ENCODE results near the gene LRRC32.

The LRRC32 gene, protein sequence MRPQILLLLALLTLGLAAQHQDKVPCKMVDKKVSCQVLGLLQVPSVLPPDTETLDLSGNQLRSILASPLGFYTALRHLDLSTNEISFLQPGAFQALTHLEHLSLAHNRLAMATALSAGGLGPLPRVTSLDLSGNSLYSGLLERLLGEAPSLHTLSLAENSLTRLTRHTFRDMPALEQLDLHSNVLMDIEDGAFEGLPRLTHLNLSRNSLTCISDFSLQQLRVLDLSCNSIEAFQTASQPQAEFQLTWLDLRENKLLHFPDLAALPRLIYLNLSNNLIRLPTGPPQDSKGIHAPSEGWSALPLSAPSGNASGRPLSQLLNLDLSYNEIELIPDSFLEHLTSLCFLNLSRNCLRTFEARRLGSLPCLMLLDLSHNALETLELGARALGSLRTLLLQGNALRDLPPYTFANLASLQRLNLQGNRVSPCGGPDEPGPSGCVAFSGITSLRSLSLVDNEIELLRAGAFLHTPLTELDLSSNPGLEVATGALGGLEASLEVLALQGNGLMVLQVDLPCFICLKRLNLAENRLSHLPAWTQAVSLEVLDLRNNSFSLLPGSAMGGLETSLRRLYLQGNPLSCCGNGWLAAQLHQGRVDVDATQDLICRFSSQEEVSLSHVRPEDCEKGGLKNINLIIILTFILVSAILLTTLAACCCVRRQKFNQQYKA

DNA sequence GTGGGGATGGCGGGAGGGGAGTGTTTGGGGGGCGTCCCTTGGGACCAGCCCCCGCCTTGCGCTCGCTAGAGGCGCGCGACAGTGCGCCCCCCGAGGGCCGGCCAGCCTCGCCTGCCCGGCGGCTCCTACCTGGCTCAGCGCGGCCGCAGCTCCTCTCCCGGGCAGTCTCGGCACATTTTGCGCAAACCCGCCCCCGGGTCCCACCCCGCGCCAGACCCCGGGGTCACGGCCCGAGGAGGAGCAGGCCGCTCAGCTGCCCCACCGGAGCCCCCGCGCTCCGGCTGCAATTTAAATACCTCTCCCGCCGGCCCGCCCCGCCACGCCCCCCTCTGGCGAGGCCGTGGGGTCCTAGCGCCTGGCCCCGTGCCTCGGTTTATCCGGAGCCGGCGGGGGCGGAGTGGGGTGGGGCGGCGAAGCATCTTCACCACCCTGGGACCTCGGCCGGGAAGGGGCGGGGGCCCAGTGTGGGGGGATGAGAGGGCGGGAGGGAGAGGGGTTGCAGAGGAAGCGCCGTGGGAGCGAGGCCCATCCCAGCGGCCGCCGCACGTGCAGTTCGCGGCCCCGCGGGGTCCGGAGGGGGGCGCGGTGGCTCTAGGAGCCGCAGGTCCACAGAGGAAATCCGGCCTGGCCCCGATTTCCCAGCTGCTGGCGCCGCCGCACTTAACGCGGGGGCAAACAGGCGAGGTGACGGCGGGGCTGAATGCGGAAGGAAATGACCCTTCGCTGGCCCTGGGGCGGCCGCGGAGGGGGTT, at the start of gene LRRC32:
Gene LRRC32, minus strand, starts transcription at position 263 of the 752 bp plus-strand sequence. CDS start 4,793 bp downstream, outside the sequence.
- peak; percentile 21 for DNase-seq

DNA sequence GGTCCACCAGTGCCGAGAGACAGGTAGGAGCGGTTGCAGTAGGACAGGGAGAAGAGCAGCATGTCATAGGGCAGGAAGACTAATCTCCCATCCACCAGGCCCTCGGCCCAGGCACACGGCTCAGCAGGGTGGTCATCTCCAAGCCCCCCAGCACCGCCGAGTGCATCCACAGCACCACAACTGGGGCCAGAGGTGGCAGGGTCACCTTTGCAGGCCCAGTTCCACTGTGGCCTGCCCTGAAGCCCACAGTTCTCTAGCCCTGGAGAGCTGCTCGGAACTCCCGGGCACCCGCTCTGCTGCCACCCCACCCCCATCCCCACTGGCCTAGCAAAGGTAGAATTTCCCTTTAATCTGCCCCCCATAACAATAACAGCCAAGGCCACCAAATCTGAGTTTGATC, 49.1 kb upstream of the LRRC32 start:
- no peak for DNase-seq

DNA sequence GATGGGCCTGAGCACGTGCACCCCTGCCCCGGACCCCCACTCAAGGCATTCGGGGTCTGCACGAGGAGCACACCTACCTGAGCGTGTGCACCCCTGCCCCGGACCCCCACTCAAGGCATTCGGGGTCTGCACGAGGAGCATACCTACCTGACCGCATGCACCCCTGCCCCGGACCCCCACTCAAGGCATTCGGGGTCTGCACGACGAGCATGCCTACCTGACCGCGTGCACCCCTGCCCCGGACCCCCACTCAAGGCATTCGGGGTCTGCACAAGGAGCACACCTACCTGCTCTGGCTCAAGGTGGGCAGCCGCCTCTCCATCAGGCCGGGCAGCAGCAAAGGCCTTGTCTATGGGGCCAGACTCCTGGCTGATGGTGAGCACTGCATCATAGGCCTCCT, 48.7 kb upstream of the LRRC32 start:
- DNase-seq, result no peak

DNA sequence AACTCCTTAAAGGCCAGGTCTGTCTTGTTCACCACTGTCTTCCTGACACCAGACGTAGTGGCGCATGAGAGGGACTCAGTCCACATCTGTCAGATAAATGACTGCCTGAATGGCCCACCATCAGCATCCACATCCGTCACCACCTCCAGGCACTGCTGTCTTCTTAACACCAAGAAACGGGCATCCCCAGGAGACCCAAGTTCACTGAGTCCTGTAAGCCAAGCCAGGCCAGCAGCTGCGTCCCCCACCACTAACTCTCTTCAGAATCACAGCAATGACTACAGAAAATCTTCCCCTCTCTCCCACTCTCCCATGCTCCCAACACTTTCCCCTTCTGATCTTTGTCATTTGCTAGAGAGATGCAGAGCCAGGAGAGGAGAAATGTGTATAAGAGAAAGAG, 47.3 kb upstream of the LRRC32 start:
- DNase-seq, result no peak

DNA sequence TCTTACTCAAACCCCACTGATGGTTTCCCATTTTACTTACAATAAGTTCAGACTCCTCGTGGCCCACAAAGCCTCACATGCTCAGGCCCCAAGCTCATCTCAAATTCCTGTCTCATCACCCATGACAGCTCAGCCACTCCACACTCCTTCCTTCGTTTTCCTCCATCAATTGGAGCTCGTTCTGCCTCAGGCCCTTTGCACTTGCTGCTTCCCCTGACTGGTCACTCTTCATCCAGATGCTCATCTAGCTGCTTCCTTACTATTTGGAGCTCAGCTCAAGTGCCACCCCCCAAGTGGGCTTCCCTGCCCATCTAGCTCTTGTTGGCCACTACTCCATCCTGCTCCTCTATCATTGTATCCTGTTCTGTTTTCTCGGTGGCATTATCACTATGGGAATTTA, 46.8 kb upstream of the LRRC32 start:
- DNase-seq, result no peak

DNA sequence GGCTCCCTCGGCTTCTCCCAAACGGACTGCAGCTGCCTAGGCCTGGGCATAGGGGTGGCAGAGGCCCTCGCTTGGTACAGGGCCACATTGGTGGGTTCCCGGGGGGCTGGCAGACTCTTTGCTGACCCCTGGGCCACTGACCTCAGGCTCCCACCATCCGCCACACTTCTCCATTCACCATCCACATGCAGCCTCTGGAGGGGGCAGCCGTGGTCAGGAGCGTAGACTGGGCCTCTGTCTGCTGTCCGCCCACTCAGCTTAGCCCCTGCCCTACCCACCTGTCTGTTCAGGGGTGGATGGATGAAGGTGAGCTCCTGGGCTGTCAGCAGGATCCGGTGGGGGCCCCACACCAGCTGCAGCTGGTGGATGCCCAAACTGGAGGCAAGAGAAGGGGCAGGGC, 45.7 kb upstream of the LRRC32 start:
- DNase-seq, result no peak

DNA sequence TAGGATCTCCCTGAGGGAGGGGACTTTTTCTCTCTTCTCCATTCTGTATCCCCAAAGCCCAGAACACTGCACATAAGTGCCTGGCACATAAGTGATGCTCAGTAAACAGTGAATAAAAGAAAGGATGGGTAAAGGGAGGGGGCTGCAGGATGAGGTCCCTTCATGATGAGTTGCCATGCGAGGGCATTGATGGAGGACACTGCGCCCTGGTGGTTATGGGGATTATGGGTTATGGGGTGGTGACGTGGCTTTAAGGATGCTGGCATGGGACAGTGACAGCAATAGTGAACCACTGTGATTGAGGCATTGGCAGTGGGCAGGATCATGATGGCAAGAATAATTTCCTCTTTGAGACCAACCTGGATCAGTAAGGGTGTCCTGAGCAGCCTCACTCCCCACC, 43.9 kb upstream of the LRRC32 start:
- no peak for DNase-seq

DNA sequence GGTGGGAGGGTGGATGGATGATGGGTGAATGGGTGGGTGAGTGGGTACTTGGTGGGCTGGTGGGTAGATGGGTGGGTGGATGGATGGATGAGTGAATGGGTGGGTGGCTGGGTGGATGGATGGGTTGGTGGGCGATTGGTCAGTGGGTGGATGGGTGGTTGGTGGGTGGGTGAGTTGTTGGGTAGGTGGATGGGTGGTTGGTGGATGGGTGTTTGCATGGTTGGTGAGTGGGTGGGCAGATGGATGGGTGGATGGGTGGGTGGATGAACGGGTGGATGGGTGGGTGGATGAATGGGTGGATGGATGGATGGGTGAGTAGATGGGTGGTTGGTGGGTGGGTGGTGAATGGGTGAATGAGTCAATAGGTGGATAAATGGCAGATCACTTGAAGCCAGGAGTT, 43.0 kb upstream of the LRRC32 start:
- DNase-seq, result no peak

DNA sequence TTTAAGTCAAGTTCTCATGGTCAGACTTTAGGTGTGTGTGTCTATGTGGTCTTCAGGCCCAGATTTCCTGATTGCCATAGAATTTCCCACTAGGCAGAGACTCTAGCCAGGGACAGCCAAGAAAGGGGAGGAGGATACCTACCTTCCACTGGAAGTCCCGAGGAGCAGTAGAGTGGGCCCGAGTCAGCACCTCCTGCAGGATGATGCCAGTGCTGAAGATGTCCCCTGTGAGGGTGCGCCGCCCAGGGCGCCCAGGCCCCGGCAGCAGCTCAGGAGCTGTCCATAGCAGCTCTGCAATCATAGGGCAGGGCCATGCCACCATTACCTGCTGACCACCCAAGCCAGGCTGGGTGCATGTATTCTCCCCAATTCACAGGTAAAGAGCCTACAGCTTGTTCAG, 41.6 kb upstream of the LRRC32 start:
- no peak for DNase-seq

DNA sequence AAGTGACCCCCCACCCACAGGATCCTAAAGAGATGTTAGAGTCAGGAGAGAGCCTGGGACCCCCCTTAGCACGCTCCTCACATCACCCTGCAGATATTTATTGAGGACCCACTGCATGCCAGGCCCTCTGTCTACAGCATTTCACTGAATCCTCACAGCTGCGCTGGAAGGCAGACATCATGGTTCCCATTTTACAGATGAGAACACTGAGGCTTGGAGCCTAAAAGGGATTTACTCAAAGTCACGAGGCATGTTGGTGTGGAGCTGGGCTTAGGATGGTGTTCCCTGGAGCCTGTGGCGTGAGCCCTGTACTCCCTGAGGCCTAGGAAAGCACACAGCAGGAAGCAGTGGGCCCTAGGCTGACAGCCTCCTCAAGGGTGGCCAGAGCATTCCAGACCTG, 39.2 kb upstream of the LRRC32 start:
- DNase-seq, result no peak

DNA sequence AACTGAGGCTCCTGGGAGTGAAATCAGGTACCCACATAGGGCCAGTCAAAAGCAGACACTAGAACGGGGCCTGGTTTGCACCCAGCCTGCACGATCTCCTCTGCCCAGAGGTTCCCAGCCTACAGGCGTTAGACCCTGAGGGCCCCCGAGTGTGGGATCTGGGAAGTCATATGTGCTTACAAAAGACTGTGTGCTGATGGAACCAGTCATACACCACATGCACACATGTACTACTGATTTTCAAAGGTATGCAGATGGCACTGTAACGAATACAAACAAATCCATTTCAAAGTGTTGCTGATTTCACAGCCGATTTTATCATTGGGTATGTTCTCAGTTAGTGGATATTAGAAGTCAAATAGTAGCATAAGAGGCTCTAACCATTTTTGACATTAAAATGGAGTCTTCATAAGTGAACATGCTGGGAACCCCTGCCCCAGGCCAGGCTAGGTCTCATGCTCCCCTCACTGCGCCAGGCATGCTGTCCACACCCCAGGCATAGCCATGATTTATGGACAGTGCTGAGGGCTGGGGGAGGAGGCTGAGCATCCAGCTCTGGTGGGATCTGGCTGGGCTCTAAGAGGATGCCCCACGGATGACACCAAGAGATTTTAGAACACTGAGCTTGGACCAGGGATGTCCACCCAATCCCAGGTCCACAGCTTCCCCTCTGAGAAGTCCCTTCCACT, 38.6 kb upstream of the LRRC32 start:
- DNase-seq, result no peak

DNA sequence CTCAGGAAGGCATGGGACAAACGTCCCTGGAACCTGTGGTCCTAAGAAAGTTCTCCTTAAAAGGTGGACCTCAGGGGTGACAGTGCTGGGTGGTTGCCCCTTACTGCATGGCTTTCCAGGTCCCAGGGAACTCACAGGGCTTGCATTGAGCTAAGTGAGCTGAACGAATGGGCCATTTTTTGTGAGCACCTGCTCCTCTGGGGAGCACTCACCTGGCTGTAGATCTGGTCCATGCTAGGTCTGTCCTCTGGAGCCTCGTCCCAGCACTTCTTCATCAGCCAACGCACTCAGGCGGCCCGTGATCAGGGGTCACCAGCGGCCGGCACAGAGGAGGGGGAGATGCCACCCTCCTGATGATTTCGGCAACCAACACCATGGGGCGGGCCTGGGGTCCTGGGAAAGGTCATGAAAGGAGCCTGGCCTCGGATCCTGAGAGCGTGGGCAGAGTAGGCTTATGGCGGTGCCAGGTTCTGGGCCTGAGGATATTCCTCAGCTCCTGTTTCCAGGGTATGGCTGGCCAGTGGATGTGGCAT, 36.8 kb upstream of the LRRC32 start:
- DNase-seq, result no peak

DNA sequence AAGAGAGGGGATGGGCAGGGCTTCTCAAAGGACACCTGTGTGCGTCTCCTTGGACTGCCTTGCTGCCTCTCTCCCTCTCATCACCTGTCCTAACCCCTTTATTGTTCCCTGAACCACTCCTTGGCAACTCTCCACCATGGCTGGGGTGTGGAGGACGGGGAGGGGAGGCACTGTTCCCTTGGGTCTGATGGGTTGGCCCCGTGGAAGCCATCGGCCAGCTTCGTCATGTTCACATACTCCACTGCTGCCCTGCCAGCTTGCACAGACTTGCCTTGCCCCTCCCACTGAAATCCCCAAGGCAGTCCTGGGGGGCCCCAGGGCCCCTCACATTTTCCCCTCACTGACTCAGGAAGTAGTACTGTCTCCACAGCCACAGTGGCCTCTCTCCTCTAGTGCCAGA, 36.1 kb upstream of the LRRC32 start:
- DNase-seq, result no peak

DNA sequence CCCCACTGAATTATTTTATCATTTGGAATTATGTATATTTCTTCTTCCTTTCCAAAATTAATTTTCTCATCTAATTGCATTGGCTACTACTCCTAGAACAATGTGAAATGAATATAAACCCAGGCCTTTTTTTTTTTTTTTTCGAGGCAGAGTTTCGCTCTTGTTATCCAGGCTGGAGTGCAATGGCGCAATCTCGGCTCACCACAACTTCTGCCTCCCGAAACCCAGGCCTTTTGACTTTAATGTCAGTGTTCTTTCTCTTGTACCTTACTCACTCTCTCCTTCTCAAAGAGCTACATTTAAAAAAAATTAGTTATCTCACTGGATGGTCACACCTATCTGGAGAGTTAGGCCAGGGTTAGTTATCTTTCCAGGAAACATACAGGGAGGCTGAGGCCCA, 35.3 kb upstream of the LRRC32 start:
- no peak for DNase-seq

DNA sequence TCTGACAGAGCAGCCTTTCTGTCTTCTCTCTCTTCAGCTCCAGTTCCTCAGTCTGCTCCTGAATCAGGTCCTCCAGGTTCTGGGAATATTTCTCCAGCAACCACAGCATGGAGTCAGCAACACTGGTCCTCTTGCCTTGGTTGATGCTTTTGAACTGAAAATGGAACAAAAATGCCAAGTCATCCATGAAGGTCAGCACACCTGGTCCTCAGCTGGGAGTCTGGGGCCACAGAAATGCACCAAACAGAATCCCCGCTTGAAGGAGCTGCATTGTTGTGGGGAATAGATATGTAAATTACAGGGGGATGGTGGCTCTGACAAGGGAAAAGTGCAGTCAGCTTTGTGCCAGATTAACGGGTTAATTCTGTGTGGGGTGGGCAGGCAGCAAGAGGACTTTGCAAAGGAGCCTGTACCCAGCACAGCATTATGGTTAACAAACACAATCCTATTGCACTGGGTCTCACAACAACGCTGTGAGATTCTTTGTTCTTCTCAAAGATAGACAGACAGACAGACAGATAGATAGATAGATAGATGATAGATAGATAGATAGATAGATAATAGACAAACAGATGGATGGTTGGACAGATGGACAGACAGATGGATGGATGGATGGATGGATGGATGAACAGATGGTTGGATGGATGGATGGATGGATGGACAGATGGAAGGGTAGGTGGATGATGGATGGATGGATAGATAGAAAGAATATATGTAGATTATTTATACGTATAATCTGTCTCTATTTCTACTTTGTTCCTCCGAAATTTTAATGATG, 33.8 kb upstream of the LRRC32 start:
- DNase-seq, result no peak

DNA sequence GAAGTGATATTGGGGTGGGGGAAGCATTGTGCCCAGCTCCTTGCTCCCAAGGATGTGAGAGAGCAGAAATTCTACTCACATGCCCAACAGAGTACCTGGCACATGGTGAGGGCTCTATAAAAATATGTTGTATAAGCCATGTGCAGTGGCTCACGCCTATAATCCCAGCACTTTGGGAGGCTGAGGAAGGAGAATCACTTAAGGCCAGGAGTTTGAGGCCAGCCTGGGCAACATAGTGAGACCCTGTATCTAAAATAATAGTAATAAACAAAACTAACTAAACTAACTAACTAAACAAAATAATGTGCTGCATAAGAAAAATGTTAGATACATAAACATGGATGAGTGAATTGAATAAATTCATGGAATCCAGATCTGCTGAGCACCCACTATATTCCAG, 33.2 kb upstream of the LRRC32 start:
- DNase-seq, result no peak

DNA sequence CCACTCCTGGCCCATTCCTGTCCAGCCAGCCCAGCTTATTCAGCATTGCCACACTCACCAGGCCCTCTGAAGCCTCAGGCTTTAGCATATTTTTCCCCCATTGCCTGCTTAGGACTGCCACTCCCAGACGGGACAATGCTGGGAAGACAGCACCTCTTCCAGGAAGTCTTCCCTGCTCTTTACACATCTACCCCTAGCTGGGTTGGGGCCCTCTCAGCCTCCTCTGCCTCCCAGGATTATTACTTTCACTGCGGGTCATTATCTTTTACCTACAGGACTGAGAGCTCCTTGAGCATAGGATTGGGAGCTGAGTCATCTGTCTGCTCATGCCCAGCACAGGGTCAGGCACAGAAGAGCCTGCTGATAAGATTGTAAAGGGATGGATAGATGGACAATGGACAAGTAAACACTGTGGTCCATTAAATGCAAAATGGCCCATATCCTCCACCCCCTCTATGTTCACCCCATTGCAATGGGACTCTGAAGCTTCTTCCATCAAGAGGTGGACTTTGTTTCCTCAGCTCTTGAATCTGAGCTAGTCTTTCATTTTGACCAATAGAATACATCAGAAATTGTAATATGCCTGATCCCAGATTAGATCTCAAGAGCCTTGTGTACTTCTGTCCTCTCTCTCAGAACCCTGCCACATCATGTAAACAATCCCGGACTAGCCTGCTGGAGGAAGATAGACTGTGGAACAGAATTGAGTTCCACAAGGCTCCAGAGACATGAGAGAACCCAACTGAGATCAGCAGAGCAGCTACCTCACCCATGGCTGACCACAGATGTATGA, 32.0 kb upstream of the LRRC32 start:
- no peak for DNase-seq

DNA sequence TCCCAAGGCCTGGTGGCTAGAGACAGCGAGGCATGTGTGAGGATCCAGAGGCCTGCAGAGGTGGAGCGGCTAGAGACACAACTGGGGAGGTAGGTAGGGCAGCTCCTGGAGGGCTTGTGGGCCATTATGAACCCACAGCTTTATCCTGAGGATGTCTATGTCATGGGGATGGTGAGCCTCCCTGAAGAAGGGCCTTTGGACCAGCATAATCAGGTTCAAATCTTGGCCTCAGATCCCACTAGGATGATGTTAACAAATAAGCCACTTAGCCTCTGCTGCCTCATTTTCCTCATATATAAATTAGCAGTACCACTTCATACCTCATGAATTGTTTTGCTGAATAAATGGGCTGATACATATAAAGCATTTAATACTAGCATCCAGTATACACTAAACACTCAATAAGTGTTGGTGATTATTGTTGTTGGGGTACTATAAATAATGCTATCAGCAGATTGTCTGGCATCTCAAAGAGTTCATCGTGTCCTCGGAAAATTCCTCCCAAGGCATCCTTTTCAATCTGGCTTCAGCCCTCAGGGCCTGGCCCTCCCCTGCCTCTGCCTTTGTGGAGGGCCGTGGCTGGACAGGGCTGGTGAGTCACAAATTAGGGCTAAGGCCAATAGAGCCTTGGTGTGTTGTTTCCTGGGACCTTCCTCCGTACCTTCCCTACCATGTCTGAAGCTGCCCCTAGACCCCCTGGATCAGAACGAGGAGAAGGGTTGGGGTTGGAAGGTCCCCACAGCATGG, 30.9 kb upstream of the LRRC32 start:
- no peak for DNase-seq

DNA sequence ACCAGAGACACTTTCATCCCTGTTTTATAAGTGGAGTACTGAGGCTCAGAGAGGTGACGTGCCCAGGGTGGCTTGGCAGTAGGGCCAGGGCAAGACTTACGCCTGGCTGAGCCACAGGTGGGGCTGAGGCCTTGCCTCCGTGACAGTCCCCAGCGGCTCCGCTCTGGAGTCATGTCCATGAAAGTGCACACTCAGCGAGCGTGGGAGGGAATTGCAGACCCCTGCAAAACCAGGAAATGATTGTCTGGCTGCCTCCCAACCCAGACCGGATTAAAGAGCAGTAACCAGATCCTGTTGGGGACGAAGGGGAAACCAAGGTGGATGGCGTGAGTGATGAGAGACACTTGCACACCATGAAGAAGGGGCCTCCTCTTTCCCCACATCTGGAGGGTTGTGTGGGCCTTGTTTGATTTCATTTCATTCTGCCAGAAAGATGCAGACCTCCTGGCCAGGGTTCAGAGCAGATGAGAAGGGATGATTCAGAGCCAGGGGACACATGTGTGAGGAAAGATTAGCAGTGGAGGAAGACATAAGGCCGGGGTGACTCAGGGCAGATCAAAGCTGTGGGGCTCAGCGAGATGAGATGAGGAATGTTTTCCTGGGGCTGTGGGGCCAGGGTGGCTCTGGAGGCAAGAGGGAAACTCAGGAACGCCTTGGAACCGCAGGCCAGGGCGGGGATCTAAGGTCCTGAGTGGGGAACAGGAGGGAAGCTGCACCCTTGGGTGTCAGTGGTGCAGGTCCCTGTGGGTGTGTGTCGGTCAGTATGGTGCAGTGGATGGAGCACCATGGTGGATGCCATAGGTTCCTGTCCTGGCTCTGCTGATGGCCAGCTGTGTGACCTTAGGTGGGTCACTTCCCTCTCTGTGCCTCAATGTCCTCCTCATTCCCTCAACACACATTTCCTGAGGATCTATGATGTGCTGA, 29.9 kb upstream of the LRRC32 start:
- no peak for DNase-seq
